KG1 (cell line): Measurements from ENCODE around the gene KIZ.

Source experiments
- DNase-seq: peaks from one replicate; lab custom pipeline; 2025; lab: John Stamatoyannopoulos, UW

The KIZ gene

DNA sequence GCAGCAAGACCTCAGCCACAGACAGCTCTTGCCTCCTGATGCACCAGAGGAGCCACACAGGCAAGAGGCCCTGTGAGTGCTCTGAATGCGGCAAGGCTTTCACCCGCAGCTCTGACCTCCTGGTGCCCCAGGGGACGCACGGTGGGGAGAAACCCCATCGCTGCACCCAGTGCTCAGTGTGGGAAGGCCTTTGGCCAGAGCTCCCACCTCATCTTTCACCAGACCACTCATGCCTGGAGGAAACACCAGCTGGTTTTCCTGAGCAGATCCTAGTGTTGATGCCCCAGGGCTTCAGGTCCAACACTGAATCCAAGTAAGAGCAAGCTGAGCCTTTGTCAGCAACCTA lies 140.3 kb downstream of the KIZ start:
- DNase-seq = no peak

DNA sequence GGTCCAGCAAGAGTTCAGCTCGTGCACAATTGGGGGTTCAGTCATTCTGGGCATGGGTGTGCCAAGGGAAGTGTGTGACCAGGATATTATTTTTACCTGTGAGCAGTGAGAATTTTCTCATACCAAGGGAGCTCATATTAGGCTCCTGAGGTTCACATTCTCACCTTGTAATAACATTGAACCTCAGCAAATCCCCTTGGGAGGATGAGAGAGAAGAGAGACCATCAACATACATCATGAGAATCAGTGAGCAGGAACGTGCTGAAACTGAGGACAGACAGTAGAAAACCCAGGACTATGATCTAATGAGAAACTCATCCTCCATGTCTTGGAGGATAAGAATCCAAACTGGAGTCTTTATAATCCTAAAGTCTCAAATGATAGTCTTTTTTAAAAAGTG lies 143.9 kb downstream of the KIZ start:
- no peak for DNase-seq

DNA sequence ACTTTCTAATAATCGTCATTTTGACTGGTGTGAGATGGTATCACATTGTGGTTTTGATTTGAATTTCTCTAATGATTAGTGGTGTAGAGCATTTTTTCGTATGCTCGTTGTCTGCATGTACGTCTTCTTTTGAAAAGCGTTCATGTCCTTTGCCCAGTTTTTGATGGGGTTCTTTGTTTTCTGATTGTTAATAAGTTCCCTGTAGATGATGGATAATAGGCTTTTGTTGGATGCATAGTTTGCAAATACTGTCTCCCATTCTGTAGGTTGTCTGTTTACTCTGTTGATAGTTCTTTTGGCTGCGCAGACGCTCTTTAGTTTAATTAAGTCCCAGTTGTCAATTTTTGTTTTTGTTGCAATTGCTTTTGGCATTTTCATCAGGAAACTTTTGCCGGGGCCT lies 144.9 kb downstream of the KIZ start:
- no peak for DNase-seq

DNA sequence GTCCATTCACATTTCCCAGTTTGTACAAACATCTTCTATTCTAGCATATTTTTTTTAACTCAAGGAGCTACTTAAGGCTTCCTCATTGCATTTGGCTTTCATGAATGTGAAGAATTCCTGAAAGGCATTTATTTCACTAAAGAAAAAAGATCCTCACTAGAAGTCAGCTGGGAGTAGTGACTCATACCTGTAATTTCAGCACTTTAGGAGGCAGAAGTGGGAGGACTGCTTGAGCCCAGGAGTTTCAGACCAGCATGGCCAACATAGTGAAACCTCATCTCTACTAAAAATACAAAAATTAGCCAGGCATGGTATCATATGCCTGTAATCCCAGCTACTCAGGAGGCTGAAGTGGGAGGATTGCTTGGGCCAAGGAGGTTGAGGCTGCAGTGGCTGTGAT lies 146.4 kb downstream of the KIZ start:
- DNase-seq = no peak

DNA sequence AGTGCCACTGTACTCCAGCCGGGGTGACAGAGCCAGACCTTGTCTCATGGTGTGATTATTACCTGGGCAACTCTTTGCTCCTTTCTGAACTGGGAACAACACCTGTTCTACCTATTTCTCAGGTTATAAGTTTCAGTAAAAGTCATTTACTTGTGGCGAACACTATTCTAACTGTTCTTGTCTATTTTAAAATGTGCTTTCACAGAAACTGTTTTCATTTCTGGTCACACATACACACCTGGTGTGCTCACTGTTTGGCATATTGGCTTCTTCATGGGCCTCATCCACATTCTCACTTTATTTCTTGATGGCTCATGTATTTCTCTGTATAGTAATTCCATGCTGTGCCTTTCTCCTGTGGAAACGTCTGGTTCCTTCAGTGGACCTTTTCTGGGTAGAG lies 146.8 kb downstream of the KIZ start:
- no peak for DNase-seq

DNA sequence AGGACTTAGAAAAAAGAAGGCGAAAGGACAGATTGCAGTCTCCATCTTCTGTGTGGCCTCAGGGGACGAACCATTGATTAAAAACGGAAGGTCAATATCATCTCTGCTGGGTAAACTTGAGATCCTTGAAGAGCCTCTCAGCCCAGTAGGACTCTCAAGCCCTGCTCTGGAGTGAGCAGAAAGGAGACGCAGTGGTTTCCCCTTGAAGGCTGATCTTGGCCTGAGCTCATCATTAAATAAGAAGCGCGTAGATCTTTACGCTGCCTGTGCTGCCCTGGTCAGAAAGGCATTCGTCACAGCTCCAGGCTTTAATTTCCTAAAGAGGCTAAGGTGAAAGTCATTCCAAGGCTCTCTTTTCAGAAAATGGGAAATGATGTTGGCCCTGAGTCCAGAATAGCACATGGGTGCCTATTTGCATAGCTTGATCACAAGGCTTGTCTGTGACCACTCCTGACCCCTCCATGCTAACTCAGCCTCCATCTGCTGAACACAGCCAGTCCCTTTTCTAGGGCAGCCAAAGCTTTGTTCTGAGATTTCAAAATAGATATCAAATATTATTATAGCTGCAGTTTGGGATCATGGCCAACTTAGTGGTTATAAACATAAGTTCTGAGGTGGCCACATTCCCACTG lies 148.0 kb downstream of the KIZ start:
- no peak for DNase-seq

DNA sequence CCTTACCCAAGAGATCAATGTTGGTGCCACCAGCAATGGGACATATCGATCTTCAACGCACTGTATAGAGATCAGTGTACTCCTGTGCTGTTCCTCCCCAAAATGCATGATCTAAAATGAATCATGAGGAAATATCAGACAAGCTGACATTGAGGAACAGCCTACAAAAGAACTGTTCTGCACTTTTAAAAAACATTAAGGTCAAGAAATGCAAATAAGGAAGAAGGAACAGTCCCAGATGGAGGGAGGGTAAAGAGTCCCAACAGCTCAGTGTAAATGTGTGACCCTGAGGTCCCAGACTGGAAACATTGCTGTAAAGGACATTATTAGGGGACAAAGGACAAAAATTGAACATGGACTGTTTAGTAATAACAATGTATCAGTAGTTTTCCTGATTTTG lies 152.9 kb downstream of the KIZ start:
- no peak for DNase-seq

DNA sequence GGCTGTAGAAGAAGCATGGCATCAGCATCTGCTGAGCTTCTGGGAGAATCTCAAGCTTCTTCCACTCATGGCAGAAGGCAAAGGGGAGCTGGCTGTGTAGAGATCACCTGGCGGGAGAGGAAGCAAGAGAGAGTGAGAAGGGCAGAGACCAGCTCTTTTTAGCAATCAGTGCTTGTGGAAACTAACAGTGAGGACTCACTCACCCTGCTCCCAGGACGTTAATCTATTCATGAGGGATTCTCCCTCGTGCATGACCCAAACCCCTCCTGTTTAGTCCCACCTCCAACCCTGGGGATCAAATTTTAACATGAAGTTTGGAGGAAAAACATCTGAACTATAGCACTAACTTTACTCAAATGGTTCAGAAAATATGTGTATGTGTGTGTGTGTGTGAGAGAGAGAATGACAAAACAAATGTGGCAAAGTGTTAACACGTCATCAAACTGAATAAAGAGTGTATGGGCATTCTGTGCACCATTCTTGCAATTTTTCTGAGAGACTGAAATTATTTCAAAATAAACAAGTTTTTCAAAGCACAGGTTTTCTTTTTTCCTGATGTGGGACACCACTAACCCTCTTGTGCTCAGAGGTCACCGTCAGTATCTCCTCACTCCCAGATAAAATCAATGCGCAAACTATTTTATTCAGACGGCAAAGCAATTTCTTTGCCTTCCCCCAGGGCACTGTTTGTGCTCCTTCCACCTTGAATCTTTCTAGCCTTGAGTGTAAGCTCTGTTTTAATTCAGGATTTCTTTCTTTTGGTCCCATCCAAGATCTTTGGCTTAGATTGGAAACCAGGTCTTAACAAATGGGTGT lies 154.0 kb downstream of the KIZ start:
- DNase-seq = no peak

DNA sequence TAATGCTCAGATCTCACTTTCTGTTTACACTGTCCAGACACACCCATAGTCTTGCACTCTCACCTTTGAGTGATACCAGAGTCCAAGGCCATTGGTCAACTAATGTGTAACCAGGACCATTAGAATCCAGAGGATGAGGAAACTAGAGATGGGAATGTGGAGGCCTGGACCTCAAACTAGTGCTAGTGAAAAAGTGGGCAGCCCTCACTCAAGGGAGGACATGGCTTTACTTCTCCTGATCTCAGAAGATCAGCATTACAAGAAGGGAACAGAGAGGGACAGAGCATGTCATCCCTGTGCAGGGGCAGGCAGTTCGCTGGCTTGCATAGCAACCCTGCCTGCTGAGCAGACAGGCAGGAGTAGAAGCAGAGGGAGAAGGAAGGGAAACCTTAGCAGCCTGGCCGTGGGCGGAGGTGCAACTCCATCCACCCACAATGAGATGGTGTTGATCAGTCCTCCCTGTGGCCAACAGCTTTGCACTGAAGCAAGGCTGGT lies 154.7 kb downstream of the KIZ start:
- no peak for DNase-seq

DNA sequence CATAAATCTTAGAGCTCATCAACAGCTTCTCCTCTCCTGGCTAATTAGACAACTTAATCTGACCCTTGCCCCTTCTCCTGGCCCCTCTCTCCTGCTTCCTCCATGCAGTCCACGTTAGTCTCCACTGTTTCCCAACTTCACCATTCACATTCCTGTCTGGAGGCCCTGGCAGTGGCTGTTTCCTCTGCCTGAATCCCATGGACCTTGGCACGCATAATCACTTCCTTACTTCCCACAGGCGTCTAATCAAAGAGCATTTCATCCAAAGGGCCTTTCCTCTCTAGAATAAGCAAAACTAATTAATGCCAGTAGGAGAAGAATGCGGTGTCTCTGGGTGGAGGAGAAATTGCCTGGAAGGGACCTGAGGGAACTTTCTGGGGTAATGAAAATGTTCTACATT lies 160.9 kb downstream of the KIZ start:
- DNase-seq = no peak

DNA sequence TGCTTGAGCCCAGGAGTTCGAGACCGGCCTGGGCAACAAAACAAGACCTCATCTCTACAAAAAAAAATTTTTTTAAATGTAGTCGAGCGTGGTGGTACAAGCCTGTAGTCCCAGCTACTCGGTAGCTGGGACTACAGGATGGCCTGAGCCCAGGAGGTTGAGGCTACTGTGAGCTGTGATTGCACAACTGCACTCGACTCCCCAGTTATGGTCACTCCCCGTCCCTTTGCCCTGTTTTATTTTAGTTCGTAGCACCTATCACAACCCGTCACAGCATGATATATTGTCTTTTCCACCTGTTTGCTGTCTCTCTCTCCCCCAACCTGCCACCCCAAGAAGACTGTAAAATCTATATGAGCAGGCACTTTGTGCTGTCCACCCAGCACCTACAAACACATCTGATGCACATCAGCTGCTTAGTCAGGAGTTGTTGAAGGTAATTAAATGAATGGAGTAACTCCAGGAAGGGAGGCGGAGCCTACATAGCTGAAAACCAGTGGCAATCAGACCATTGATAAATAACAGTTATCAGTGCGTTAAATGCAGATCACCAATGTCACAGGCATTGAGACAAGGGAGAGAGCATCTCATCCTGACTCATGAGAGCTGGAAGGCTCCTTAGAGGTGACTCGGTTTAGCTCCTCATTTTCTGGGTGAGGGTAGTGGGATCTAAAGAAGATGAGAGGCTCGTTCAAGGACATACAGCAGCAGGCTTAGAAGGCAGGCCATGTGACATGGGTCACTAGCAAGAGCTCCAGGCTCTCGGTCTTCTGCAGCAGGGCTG lies 162.9 kb downstream of the KIZ start:
- DNase-seq = no peak

DNA sequence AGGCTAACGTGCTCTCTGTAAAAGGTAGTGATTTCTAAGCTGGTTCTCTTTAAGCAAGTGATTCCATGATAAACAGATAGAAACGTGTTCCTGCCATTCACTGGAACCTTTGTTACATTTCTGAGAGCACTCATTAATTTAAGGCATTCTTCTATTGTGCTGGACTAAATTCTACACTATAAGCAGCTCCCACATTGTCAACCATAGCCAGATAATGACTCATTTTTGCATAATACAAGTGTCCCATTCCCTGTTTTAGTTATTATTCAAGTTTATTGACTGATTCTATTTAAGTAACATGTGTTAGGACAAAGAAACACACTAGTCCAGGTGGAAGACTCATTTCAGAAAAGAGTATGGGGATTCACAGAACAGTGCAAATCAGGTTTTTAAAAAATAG lies 163.8 kb downstream of the KIZ start:
- DNase-seq = no peak

DNA sequence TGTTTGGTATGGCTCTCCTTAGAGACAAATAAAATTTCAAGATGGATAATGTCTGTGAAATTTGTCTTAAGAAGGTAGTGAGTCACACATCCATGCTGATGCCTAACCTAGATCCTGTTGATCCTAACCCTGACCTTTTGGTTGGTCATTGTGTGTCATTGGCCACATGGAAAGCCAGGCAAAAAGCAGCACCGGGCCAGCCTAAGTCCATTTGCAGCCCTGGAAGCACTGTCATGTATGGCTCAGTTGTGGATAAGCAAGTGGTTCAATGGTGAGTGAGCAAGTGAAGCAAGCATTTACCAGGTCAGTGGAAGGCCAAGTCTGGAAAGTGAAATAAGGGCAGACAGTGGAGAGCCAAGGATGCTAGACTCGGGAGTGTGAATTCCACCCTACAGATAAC lies 165.1 kb downstream of the KIZ start:
- no peak for DNase-seq

DNA sequence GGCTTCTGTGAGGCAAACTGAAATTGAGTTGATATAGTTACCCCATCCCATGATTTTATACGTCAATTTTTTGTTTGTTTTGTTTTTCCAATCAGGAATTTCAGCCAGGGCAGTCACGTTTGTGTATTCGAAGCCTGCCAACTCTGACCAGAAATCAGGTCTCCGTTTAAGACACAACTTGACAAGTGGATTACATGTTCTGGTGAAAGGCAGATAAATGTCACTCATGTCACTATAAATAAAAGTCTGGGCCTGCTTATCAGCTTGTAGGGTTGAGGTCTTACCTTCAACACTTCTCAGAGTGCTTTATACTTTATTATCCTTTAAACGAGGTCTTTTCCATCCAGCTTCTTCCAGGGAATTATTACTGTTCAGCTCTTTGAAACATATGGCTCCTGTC lies 168.9 kb downstream of the KIZ start:
- no peak for DNase-seq
